Esophagus squamous epithelium (tissue), 4 donors: ENCODE data around the gene FIS1.

Experiments
- POLR2A ChIP-seq, 4 donors: fragments of 450-650 bp; IDR thresholded peaks; one replicate each; pipeline ENCODE4 v1.6.1; 2017; ENCODE audit warnings: antibody characterized with exemption in 4 of 4, mild to moderate bottlenecking in 4 of 4, moderate library complexity in 3 of 4
- TF ChIP-seq, protein P1 (sequence below), 6 experiments: fragments of 450-650 bp in 4 of 6; fragments of 200-600 bp in 2 of 6; sonication (generic) in 2 of 6; IDR thresholded peaks; one replicate each; pipeline ENCODE4 v1.5.1; 2016 to 2019; ENCODE audit warnings: antibody characterized with exemption in 6 of 6, mild to moderate bottlenecking in 4 of 6, moderate library complexity in 4 of 6

DNA sequence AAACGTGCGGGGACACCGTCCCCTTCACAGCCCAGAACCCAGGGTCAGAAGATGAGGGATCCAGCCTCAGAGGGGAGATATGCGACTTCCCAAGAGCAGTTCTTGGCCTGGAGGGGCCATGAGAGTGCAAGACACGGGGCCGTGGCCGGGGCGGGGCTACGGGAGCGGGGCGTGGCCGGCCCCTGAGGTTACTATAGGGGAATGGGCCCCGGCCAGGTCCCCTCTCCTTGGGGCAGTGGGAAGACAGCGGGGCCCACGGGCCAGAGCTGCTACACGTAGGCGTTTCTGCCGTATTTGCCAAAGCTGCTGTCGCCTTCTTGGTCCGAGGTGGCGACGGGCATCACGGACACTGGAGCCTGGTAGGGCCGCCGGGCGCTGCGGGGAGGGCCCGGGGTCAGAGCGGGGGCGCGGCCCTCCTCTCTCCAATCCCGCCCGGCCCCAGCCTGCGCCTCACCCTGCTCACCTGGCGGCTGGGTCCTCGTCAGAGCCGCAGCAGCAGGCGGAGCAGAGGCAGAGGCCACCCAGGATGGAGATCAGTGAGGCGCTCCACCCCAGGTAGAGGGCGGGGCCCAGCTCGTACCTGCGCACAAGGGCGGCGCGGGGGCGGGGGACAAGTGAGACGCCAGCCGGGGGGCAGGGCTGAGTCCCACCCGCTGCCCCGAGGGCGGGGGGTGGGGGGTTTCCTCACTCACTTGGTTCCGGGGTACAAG is 12.6 kb downstream of the FIS1 start:
- TF ChIP-seq, protein P1, sequence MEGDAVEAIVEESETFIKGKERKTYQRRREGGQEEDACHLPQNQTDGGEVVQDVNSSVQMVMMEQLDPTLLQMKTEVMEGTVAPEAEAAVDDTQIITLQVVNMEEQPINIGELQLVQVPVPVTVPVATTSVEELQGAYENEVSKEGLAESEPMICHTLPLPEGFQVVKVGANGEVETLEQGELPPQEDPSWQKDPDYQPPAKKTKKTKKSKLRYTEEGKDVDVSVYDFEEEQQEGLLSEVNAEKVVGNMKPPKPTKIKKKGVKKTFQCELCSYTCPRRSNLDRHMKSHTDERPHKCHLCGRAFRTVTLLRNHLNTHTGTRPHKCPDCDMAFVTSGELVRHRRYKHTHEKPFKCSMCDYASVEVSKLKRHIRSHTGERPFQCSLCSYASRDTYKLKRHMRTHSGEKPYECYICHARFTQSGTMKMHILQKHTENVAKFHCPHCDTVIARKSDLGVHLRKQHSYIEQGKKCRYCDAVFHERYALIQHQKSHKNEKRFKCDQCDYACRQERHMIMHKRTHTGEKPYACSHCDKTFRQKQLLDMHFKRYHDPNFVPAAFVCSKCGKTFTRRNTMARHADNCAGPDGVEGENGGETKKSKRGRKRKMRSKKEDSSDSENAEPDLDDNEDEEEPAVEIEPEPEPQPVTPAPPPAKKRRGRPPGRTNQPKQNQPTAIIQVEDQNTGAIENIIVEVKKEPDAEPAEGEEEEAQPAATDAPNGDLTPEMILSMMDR (IDR thresholded peaks at IDR 0.05), result no peak
- peak in 1 of 4 donors; percentile 23 for TF ChIP-seq POLR2A (IDR thresholded peaks at IDR 0.05)
